ENCODE measurements around the gene SMOC2. TPM values are rescaled to one million over a fixed set of nuclear protein-coding genes. Genes with fewer than 3 reads are reported as not detected.

SMOC2 gene
- total and polyA plus RNA-seq, 2 experiments from 2014 or later: 51.0 to 88.7 TPM

- WGBS (ENCODE audit: low lambda C conversion rate, missing lambda C conversion rate): 90% methylated on average over 1 of the region's 1 CpG
- no peaks in the 10 kb centered on the region for H3K4me1 ChIP-seq (ENCODE audit: insufficient read depth)
- no peak overlapping the region for H2AFZ ChIP-seq
- no peak overlapping the region for H3K27ac ChIP-seq
- TF ChIP-seq EZH2phosphoT487 (IDR thresholded peaks at IDR 0.05; ENCODE audit: low read depth, severe bottlenecking, unreplicated experiment) (no peak), EZH2 (IDR thresholded peaks at IDR 0.05; ENCODE audit: borderline replicate concordance) (no peak)
- TF ChIP-seq, protein P1, sequence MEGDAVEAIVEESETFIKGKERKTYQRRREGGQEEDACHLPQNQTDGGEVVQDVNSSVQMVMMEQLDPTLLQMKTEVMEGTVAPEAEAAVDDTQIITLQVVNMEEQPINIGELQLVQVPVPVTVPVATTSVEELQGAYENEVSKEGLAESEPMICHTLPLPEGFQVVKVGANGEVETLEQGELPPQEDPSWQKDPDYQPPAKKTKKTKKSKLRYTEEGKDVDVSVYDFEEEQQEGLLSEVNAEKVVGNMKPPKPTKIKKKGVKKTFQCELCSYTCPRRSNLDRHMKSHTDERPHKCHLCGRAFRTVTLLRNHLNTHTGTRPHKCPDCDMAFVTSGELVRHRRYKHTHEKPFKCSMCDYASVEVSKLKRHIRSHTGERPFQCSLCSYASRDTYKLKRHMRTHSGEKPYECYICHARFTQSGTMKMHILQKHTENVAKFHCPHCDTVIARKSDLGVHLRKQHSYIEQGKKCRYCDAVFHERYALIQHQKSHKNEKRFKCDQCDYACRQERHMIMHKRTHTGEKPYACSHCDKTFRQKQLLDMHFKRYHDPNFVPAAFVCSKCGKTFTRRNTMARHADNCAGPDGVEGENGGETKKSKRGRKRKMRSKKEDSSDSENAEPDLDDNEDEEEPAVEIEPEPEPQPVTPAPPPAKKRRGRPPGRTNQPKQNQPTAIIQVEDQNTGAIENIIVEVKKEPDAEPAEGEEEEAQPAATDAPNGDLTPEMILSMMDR (IDR thresholded peaks at IDR 0.05; ENCODE audit: poor library complexity): no peak
- no peak for DNase-seq (ENCODE audit: low spot score)
- H3K36me3 ChIP-seq (replicated peaks; ENCODE audit: insufficient read depth, low read depth): no peaks in the 10 kb centered on the region
- H3K27me3 ChIP-seq: no peaks in the 10 kb centered on the region
- H3K4me2 ChIP-seq: no peak overlapping the region
- no peak overlapping the region for H3K4me3 ChIP-seq
- no peaks in the 10 kb centered on the region for H3K9me3 ChIP-seq (ENCODE audit: low read depth)
- H4K20me1 ChIP-seq (ENCODE audit: insufficient read depth, poor library complexity, severe bottlenecking): no peaks in the 10 kb centered on the region
- H3K79me2 ChIP-seq: no peaks in the 10 kb centered on the region
- no peaks in the 10 kb centered on the region for H3K9me2 ChIP-seq (replicated peaks; ENCODE audit: insufficient read depth)
These were observed 31.4 kb downstream of the SMOC2 start for GRCh38 chr6:168472363-168472762.

- no peaks in the 10 kb centered on the region for H3K9me3 ChIP-seq (ENCODE audit: low read depth)
- no peak overlapping the region for H3K4me2 ChIP-seq
- no peaks in the 10 kb centered on the region for H3K9me2 ChIP-seq (replicated peaks; ENCODE audit: insufficient read depth)
- DNase-seq (ENCODE audit: low spot score): no peak
- no peaks in the 10 kb centered on the region for H4K20me1 ChIP-seq (ENCODE audit: insufficient read depth, poor library complexity, severe bottlenecking)
- WGBS (ENCODE audit: low lambda C conversion rate, missing lambda C conversion rate): 88% methylated on average over 7 of the region's 7 CpGs
- H3K36me3 ChIP-seq (replicated peaks; ENCODE audit: insufficient read depth, low read depth): no peaks in the 10 kb centered on the region
- no peak overlapping the region for H3K27ac ChIP-seq
- no peaks in the 10 kb centered on the region for H3K79me2 ChIP-seq
- no peak overlapping the region for H2AFZ ChIP-seq
- no peak overlapping the region for H3K4me3 ChIP-seq
- H3K27me3 ChIP-seq: no peaks in the 10 kb centered on the region
- no peaks in the 10 kb centered on the region for H3K4me1 ChIP-seq (ENCODE audit: insufficient read depth)
- TF ChIP-seq, protein P1 (IDR thresholded peaks at IDR 0.05; ENCODE audit: poor library complexity): no peak
- no peak for TF ChIP-seq EZH2 (IDR thresholded peaks at IDR 0.05; ENCODE audit: borderline replicate concordance)
- TF ChIP-seq EZH2phosphoT487 (IDR thresholded peaks at IDR 0.05; ENCODE audit: low read depth, severe bottlenecking, unreplicated experiment): no peak
These were observed 32.2 kb downstream of the SMOC2 start for GRCh38 chr6:168473197-168473596.

GRCh38 chr6:168475188-168476013 lies 34.4 kb downstream of the SMOC2 start:
- no peaks in the 10 kb centered on the region for H3K9me2 ChIP-seq (replicated peaks; ENCODE audit: insufficient read depth)
- no peaks in the 10 kb centered on the region for H3K79me2 ChIP-seq
- H3K4me1 ChIP-seq (ENCODE audit: insufficient read depth): no peaks in the 10 kb centered on the region
- H3K27me3 ChIP-seq: no peaks in the 10 kb centered on the region
- DNase-seq (ENCODE audit: low spot score): no peak
- H3K27ac ChIP-seq: no peak overlapping the region
- H2AFZ ChIP-seq: no peak overlapping the region
- no peak overlapping the region for H3K4me3 ChIP-seq
- H3K9me3 ChIP-seq (ENCODE audit: low read depth): no peaks in the 10 kb centered on the region
- no peak overlapping the region for H3K4me2 ChIP-seq
- no peaks in the 10 kb centered on the region for H4K20me1 ChIP-seq (ENCODE audit: insufficient read depth, poor library complexity, severe bottlenecking)
- TF ChIP-seq EZH2phosphoT487 (IDR thresholded peaks at IDR 0.05; ENCODE audit: low read depth, severe bottlenecking, unreplicated experiment): no peak
- no peak for TF ChIP-seq EZH2 (IDR thresholded peaks at IDR 0.05; ENCODE audit: borderline replicate concordance)
- WGBS (ENCODE audit: low lambda C conversion rate, missing lambda C conversion rate): 94% methylated on average over 26 of the region's 26 CpGs
- H3K36me3 ChIP-seq (replicated peaks; ENCODE audit: insufficient read depth, low read depth): no peaks in the 10 kb centered on the region

GRCh38 chr6:168479421-168479820 lies 38.4 kb downstream of the SMOC2 start:
- no peaks in the 10 kb centered on the region for H4K20me1 ChIP-seq (ENCODE audit: insufficient read depth, poor library complexity, severe bottlenecking)
- WGBS (ENCODE audit: low lambda C conversion rate, missing lambda C conversion rate): 94% methylated on average over 4 of the region's 4 CpGs

More at GRCh38 chr6:168479421-168479820, 38.4 kb downstream of the SMOC2 start:
- Histone ChIP-seq H3K4me2 (no peak overlapping the region), H3K79me2 (no peaks in the 10 kb centered on the region), H3K27ac (no peak overlapping the region), H3K4me3 (no peak overlapping the region), H2AFZ (no peak overlapping the region), H3K4me1 (ENCODE audit: insufficient read depth) (no peaks in the 10 kb centered on the region), H3K9me3 (ENCODE audit: low read depth) (no peaks in the 10 kb centered on the region), H3K27me3 (no peaks in the 10 kb centered on the region), H3K36me3 (replicated peaks; ENCODE audit: insufficient read depth, low read depth) (no peaks in the 10 kb centered on the region), H3K9me2 (replicated peaks; ENCODE audit: insufficient read depth) (no peaks in the 10 kb centered on the region)
- TF ChIP-seq EZH2 (IDR thresholded peaks at IDR 0.05; ENCODE audit: borderline replicate concordance) (no peak), EZH2phosphoT487 (IDR thresholded peaks at IDR 0.05; ENCODE audit: low read depth, severe bottlenecking, unreplicated experiment) (no peak)
- TF ChIP-seq, protein P1 (IDR thresholded peaks at IDR 0.05; ENCODE audit: poor library complexity): no peak
- DNase-seq (ENCODE audit: low spot score): no peak
